LNCaP clone FGC (cell line): ENCODE results near the gene CRTC1.

Source experiments
- DNase-seq: peaks from one replicate; pipeline ENCODE4 v3.0.0-alpha.2; 2011; ENCODE audit warnings: low read depth
- H3K4me3 ChIP-seq: 2 replicates; pipeline ENCODE4 v1.5.1; 2011; ENCODE audit warnings: mild to moderate bottlenecking, low read depth, low read length, control low read depth
- CTCF ChIP-seq: IDR thresholded peaks from 2 replicates; pipeline ENCODE4 v1.5.1; 2012; ENCODE audit warnings: mild to moderate bottlenecking; ENCODE audit not compliant: control insufficient read depth, insufficient read depth; ENCODE audit errors: extremely low read depth

Gene CRTC1

GRCh38 chr19:18637673-18638630, 45.5 kb upstream of the CRTC1 start:
- peak overlapping the region; percentile 95 for H3K4me3 ChIP-seq
- peak; percentile 65 for DNase-seq
- no peak for TF ChIP-seq CTCF

GRCh38 chr19:18639706-18640243, 43.7 kb upstream of the CRTC1 start:
- no peak for DNase-seq
- no peak overlapping the region for H3K4me3 ChIP-seq
- TF ChIP-seq CTCF = no peak

GRCh38 chr19:18644196-18645034, 39.1 kb upstream of the CRTC1 start:
- DNase-seq = no peak

GRCh38 chr19:18645035-18645511, 38.4 kb upstream of the CRTC1 start:
- no peak overlapping the region for H3K4me3 ChIP-seq
- no peak for DNase-seq
- no peak for TF ChIP-seq CTCF

More at GRCh38 chr19:18644196-18645034, 39.1 kb upstream of the CRTC1 start:
- no peak overlapping the region for H3K4me3 ChIP-seq
- no peak for TF ChIP-seq CTCF

GRCh38 chr19:18646535-18647370, 36.7 kb upstream of the CRTC1 start:
- TF ChIP-seq CTCF = no peak

GRCh38 chr19:18647371-18647767, 36.1 kb upstream of the CRTC1 start:
- no peak for DNase-seq
- H3K4me3 ChIP-seq = no peak overlapping the region
- no peak for TF ChIP-seq CTCF

More at GRCh38 chr19:18646535-18647370, 36.7 kb upstream of the CRTC1 start:
- DNase-seq = no peak
- H3K4me3 ChIP-seq = no peak overlapping the region
